GM23338 (cell line): Measurements from ENCODE around the gene RAP1GAP2. TPM values are rescaled to one million over a fixed set of nuclear protein-coding genes. Genes with fewer than 3 reads are reported as not detected.

ENCODE experiments used
- ATAC-seq: fragments of 200-7000 bp; cut with Tn5 transposase; 3 replicates; pipeline ENCODE4 v1.9.1; 2020
- DNase-seq: peaks from one replicate; pipeline ENCODE4 v3.0.0-alpha.2; 2015; ENCODE audit warnings: low spot score
- H2AFZ ChIP-seq: fragments of 200-600 bp; sonication (generic); 2 replicates; pipeline ENCODE4 v1.8.0; 2016; ENCODE audit warnings: antibody characterized with exemption, mild to moderate bottlenecking, moderate library complexity
- H3F3A ChIP-seq: fragments of 200-600 bp; sonication (generic); replicated peaks from 2 replicates; pipeline ENCODE4 v1.8.0; 2017; ENCODE audit warnings: antibody characterized with exemption, mixed run types, low read depth
- H3K27ac ChIP-seq: fragments of 200-600 bp; sonication (generic); 2 replicates; pipeline ENCODE4 v1.6.1; 2016; ENCODE audit warnings: low read depth
- H3K27me3 ChIP-seq: fragments of 200-600 bp; sonication (generic); 2 replicates; pipeline ENCODE4 v1.8.0; 2016; ENCODE audit warnings: mild to moderate bottlenecking, mixed run types, moderate library complexity; ENCODE audit not compliant: insufficient read depth
- H3K36me3 ChIP-seq: fragments of 200-600 bp; sonication (generic); 2 replicates; pipeline ENCODE4 v1.8.0; 2016; ENCODE audit warnings: mild to moderate bottlenecking; ENCODE audit not compliant: insufficient read depth
- H3K4me1 ChIP-seq: fragments of 200-600 bp; sonication (generic); 2 replicates; pipeline ENCODE4 v1.8.0; 2016; ENCODE audit warnings: mild to moderate bottlenecking, moderate library complexity; ENCODE audit not compliant: insufficient read depth
- H3K4me2 ChIP-seq: fragments of 200-600 bp; sonication (generic); 2 replicates; pipeline ENCODE4 v1.7.1; 2017; ENCODE audit warnings: mixed run types
- H3K4me3 ChIP-seq: fragments of 200-600 bp; sonication (generic); 2 replicates; pipeline ENCODE4 v1.6.1; 2016; ENCODE audit warnings: mixed run types
- H3K79me2 ChIP-seq: fragments of 200-600 bp; sonication (generic); replicated peaks from 2 replicates; pipeline ENCODE4 v1.8.0; 2017; ENCODE audit warnings: mild to moderate bottlenecking; ENCODE audit not compliant: insufficient read depth
- H3K9me2 ChIP-seq: fragments of 200-600 bp; sonication (generic); 2 replicates; pipeline ENCODE4 v1.8.0; 2017; ENCODE audit not compliant: insufficient read depth
- H4K20me1 ChIP-seq: fragments of 200-600 bp; sonication (generic); replicated peaks from 2 replicates; pipeline ENCODE4 v1.8.0; 2017; ENCODE audit warnings: mild to moderate bottlenecking; ENCODE audit not compliant: insufficient read depth
- H3K27ac Mint-ChIP-seq: 2 replicates; pipeline ENCODE4 v1.8.0; 2020; ENCODE audit warnings: inconsistent platforms, mild to moderate bottlenecking, moderate library complexity, mixed read lengths
- H3K27me3 Mint-ChIP-seq: 3 replicates; pipeline ENCODE4 v1.8.0; 2022; ENCODE audit warnings: low read depth, mild to moderate bottlenecking, moderate library complexity, mixed read lengths, inconsistent platforms; ENCODE audit not compliant: insufficient read depth, poor library complexity
- H3K36me3 Mint-ChIP-seq: 3 replicates; pipeline ENCODE4 v1.8.0; 2021; ENCODE audit warnings: low read depth, mild to moderate bottlenecking, inconsistent platforms, moderate library complexity, mixed read lengths
- H3K4me1 Mint-ChIP-seq: 3 replicates; pipeline ENCODE4 v1.8.0; 2020; ENCODE audit warnings: mild to moderate bottlenecking, inconsistent platforms, mixed read lengths
- H3K4me3 Mint-ChIP-seq: 3 replicates; pipeline ENCODE4 v1.8.0; 2021; ENCODE audit warnings: moderate library complexity, mild to moderate bottlenecking, inconsistent platforms, mixed read lengths
- H3K9me3 Mint-ChIP-seq: 3 replicates; pipeline ENCODE4 v1.8.0; 2020; ENCODE audit warnings: moderate library complexity, mild to moderate bottlenecking, inconsistent platforms, mixed read lengths
- CREB1 ChIP-seq: fragments of 250-450 bp; sonication (Bioruptor Pico); IDR thresholded peaks from 2 replicates; pipeline ENCODE4 v1.5.0; 2020; ENCODE audit warnings: low read depth, mild to moderate bottlenecking, moderate library complexity
- EZH2 ChIP-seq: fragments of 200-600 bp; sonication (generic); IDR thresholded peaks from one replicate; pipeline ENCODE4 v1.8.0; 2017; ENCODE audit warnings: antibody characterized with exemption, mild to moderate bottlenecking, low read depth; ENCODE audit not compliant: unreplicated experiment
- EZH2phosphoT487 ChIP-seq: fragments of 200-600 bp; sonication (generic); IDR thresholded peaks from one replicate; pipeline ENCODE4 v1.8.1; 2018; ENCODE audit warnings: antibody characterized with exemption; ENCODE audit not compliant: unreplicated experiment
- JUNB ChIP-seq: IDR thresholded peaks from one replicate; pipeline ENCODE4 v1.6.1; 2016; ENCODE audit warnings: antibody characterized with exemption; ENCODE audit not compliant: unreplicated experiment
- NANOG ChIP-seq: IDR thresholded peaks from 2 replicates; pipeline ENCODE4 v1.6.1; 2016; ENCODE audit warnings: antibody characterized with exemption, borderline replicate concordance
- ZNF331 ChIP-seq: fragments of 250-450 bp; sonication (Bioruptor Pico); IDR thresholded peaks from 2 replicates; pipeline ENCODE4 v1.5.0; 2020; ENCODE audit warnings: low read depth, mild to moderate bottlenecking, moderate library complexity
- polyA plus RNA-seq: library from polyadenylated mRNA; unstranded; fragments of >200 nt; fragmentation: Nextera tagmentation; extraction: Ambion mirVana; gene quantifications from 2 replicates; pipeline ENCODE4 v1.2.1, GENCODE V29; 2016
- total RNA-seq: library from RNA; depleted of rRNA; stranded (reverse); fragments of >200 nt; shearing (Covaris generic); gene quantifications from 2 replicates; pipeline ENCODE4 v1.2.3, GENCODE V29; 2014
- TF ChIP-seq, protein P1 (sequence below): IDR thresholded peaks from 2 replicates; pipeline ENCODE4 v1.6.1; 2016; ENCODE audit warnings: antibody characterized with exemption
- TF ChIP-seq, protein P2 (sequence below): fragments of 250-450 bp; sonication (Bioruptor Pico); IDR thresholded peaks from 2 replicates; pipeline ENCODE4 v1.5.0; 2020; ENCODE audit warnings: mild to moderate bottlenecking, moderate library complexity
- TF ChIP-seq, protein P3 (sequence below), 2 experiments: fragments of 200-600 bp in 1 of 2; sonication (generic) in 1 of 2; conservative IDR thresholded peaks; 2 replicates each; pipeline versions ENCODE4 v1.5.1 to v1.6.1; 2016 to 2017; ENCODE audit warnings: antibody characterized with exemption in 2 of 2, low read depth in 2 of 2, mild to moderate bottlenecking in 2 of 2, moderate library complexity in 1 of 2
- TF ChIP-seq, protein P4 (sequence below): IDR thresholded peaks from one replicate; pipeline ENCODE4 v1.6.1; 2018; ENCODE audit warnings: antibody characterized with exemption; ENCODE audit not compliant: unreplicated experiment

The RAP1GAP2 gene
- total and polyA plus RNA-seq, 2 experiments from 2014 or later, result 17.8 to 46.1 TPM

DNA sequence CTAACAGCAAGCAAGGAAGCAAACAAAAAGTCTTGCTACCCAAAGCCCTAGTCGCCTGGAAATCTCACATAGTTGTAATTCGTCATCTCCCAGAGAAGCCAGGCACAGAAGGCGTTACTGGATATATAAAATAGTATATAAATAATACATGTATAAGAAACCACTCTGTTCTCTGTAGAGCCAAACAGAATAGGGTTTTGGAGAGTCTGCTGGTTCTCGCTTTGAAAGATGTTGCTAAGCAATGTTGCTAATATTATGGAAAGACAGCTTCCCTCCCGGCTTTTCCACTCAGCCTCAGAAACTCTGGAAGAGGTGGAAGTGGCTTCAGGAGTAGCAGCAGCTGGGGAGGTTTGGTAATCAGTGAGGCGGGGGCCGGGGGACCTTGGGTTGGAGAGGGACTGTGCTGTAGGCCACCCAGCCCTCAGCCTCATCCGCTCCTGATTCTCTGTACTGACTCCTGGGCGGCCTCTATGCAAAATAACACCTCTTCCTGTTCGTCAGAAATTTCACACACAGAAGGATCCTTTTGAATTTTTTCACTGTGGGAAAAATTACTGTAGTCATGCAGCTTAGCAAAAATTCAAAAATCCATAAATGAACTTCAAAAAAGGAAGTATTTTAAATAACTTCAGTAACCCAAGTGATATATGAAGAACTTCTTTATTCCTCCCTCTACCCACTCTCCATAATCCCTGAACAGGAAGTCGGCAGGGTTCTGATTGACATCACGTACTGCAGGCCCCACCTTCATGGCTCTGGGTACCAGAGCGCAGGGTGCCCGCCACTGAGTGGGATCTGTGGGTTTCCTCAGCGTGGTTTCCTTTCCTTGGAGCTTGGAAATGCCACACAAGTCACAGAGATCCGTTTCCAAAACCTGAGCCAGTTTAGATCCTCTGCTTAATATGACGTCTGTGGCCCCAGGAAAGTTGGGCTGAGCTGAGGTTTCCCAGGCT, 51.4 kb downstream of the RAP1GAP2 start:
- TF ChIP-seq CREB1 (CRISPR knock-in tag), result no peak
- TF ChIP-seq, protein P1, sequence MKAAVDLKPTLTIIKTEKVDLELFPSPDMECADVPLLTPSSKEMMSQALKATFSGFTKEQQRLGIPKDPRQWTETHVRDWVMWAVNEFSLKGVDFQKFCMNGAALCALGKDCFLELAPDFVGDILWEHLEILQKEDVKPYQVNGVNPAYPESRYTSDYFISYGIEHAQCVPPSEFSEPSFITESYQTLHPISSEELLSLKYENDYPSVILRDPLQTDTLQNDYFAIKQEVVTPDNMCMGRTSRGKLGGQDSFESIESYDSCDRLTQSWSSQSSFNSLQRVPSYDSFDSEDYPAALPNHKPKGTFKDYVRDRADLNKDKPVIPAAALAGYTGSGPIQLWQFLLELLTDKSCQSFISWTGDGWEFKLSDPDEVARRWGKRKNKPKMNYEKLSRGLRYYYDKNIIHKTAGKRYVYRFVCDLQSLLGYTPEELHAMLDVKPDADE, result no peak
- no peak for TF ChIP-seq EZH2phosphoT487
- TF ChIP-seq, protein P2, sequence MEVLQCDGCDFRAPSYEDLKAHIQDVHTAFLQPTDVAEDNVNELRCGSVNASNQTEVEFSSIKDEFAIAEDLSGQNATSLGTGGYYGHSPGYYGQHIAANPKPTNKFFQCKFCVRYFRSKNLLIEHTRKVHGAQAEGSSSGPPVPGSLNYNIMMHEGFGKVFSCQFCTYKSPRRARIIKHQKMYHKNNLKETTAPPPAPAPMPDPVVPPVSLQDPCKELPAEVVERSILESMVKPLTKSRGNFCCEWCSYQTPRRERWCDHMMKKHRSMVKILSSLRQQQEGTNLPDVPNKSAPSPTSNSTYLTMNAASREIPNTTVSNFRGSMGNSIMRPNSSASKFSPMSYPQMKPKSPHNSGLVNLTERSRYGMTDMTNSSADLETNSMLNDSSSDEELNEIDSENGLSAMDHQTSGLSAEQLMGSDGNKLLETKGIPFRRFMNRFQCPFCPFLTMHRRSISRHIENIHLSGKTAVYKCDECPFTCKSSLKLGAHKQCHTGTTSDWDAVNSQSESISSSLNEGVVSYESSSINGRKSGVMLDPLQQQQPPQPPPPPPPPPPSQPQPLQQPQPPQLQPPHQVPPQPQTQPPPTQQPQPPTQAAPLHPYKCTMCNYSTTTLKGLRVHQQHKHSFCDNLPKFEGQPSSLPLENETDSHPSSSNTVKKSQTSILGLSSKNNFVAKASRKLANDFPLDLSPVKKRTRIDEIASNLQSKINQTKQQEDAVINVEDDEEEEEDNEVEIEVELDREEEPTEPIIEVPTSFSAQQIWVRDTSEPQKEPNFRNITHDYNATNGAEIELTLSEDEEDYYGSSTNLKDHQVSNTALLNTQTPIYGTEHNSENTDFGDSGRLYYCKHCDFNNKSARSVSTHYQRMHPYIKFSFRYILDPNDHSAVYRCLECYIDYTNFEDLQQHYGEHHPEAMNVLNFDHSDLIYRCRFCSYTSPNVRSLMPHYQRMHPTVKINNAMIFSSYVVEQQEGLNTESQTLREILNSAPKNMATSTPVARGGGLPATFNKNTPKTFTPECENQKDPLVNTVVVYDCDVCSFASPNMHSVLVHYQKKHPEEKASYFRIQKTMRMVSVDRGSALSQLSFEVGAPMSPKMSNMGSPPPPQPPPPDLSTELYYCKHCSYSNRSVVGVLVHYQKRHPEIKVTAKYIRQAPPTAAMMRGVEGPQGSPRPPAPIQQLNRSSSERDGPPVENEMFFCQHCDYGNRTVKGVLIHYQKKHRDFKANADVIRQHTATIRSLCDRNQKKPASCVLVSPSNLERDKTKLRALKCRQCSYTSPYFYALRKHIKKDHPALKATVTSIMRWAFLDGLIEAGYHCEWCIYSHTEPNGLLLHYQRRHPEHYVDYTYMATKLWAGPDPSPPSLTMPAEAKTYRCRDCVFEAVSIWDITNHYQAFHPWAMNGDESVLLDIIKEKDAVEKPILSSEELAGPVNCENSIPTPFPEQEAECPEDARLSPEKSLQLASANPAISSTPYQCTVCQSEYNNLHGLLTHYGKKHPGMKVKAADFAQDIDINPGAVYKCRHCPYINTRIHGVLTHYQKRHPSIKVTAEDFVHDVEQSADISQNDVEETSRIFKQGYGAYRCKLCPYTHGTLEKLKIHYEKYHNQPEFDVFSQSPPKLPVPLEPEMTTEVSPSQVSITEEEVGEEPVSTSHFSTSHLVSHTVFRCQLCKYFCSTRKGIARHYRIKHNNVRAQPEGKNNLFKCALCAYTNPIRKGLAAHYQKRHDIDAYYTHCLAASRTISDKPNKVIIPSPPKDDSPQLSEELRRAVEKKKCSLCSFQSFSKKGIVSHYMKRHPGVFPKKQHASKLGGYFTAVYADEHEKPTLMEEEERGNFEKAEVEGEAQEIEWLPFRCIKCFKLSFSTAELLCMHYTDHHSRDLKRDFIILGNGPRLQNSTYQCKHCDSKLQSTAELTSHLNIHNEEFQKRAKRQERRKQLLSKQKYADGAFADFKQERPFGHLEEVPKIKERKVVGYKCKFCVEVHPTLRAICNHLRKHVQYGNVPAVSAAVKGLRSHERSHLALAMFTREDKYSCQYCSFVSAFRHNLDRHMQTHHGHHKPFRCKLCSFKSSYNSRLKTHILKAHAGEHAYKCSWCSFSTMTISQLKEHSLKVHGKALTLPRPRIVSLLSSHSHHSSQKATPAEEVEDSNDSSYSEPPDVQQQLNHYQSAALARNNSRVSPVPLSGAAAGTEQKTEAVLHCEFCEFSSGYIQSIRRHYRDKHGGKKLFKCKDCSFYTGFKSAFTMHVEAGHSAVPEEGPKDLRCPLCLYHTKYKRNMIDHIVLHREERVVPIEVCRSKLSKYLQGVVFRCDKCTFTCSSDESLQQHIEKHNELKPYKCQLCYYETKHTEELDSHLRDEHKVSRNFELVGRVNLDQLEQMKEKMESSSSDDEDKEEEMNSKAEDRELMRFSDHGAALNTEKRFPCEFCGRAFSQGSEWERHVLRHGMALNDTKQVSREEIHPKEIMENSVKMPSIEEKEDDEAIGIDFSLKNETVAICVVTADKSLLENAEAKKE (CRISPR knock-in tag), result no peak
- no peak for TF ChIP-seq JUNB
- TF ChIP-seq, protein P3, sequence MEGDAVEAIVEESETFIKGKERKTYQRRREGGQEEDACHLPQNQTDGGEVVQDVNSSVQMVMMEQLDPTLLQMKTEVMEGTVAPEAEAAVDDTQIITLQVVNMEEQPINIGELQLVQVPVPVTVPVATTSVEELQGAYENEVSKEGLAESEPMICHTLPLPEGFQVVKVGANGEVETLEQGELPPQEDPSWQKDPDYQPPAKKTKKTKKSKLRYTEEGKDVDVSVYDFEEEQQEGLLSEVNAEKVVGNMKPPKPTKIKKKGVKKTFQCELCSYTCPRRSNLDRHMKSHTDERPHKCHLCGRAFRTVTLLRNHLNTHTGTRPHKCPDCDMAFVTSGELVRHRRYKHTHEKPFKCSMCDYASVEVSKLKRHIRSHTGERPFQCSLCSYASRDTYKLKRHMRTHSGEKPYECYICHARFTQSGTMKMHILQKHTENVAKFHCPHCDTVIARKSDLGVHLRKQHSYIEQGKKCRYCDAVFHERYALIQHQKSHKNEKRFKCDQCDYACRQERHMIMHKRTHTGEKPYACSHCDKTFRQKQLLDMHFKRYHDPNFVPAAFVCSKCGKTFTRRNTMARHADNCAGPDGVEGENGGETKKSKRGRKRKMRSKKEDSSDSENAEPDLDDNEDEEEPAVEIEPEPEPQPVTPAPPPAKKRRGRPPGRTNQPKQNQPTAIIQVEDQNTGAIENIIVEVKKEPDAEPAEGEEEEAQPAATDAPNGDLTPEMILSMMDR (conservative IDR thresholded peaks at IDR 0.05; ENCODE audit: low read depth in 2 of 2), result no peak
- TF ChIP-seq, protein P4, sequence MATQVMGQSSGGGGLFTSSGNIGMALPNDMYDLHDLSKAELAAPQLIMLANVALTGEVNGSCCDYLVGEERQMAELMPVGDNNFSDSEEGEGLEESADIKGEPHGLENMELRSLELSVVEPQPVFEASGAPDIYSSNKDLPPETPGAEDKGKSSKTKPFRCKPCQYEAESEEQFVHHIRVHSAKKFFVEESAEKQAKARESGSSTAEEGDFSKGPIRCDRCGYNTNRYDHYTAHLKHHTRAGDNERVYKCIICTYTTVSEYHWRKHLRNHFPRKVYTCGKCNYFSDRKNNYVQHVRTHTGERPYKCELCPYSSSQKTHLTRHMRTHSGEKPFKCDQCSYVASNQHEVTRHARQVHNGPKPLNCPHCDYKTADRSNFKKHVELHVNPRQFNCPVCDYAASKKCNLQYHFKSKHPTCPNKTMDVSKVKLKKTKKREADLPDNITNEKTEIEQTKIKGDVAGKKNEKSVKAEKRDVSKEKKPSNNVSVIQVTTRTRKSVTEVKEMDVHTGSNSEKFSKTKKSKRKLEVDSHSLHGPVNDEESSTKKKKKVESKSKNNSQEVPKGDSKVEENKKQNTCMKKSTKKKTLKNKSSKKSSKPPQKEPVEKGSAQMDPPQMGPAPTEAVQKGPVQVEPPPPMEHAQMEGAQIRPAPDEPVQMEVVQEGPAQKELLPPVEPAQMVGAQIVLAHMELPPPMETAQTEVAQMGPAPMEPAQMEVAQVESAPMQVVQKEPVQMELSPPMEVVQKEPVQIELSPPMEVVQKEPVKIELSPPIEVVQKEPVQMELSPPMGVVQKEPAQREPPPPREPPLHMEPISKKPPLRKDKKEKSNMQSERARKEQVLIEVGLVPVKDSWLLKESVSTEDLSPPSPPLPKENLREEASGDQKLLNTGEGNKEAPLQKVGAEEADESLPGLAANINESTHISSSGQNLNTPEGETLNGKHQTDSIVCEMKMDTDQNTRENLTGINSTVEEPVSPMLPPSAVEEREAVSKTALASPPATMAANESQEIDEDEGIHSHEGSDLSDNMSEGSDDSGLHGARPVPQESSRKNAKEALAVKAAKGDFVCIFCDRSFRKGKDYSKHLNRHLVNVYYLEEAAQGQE, result no peak
- no peak for TF ChIP-seq NANOG
- no peak for TF ChIP-seq EZH2
- no peak for TF ChIP-seq ZNF331 (CRISPR knock-in tag)
- Histone ChIP-seq H3K9me2 (no peaks in the 10 kb centered on the region), H3F3A (0 out of 2 replicates have a peak, but pooled peaks cover 4% of the 10 kb centered on the region), H3K27ac (peak overlapping the region; percentile 81), H3K36me3 (no peaks in the 10 kb centered on the region), H2AFZ (no peak overlapping the region), H3K4me2 (peak overlapping the region; percentile 34), H3K4me1 (peaks cover 39% of the 10 kb centered on the region), H4K20me1 (no peaks in the 10 kb centered on the region; the same call in 1 of the 2 replicates), H3K4me3 (no peak overlapping the region), H3K27me3 (no peaks in the 10 kb centered on the region), H3K79me2 (peaks cover 4% of the 10 kb centered on the region)
- DNase-seq (no peak), ATAC-seq (no peak; the same call in 2 of the 3 replicates)
- Mint-ChIP-seq H3K27ac (0 out of 2 replicates have a peak overlapping the region, but pooled peaks have one; percentile 70), H3K4me1 (peaks cover 33% of the 10 kb centered on the region), H3K4me3 (no peak overlapping the region), H3K36me3 (no peaks in the 10 kb centered on the region), H3K9me3 (no peaks in the 10 kb centered on the region), H3K27me3 (peaks cover 22% of the 10 kb centered on the region)
